SK-N-SH treated with all-trans-retinoic acid at 6 μM for 48 hours (cell line): Measurements from ENCODE around the gene CTDNEP1.

Experiments used
- RARB ChIP-seq: fragments of 250-450 bp; sonication (Bioruptor Pico); IDR thresholded peaks from 2 replicates; pipeline ENCODE4 v1.8.0; 2021; ENCODE audit warnings: mild to moderate bottlenecking, moderate library complexity
- SNAI2 ChIP-seq: fragments of 250-450 bp; sonication (Bioruptor Pico); IDR thresholded peaks from 2 replicates; pipeline ENCODE4 v1.5.0; 2020; ENCODE audit warnings: mild to moderate bottlenecking, moderate library complexity
- TCF4 ChIP-seq: fragments of 250-450 bp; sonication (Bioruptor Pico); IDR thresholded peaks from 2 replicates; pipeline ENCODE4 v1.8.0; 2021; ENCODE audit warnings: mild to moderate bottlenecking, moderate library complexity, borderline replicate concordance
- TOX ChIP-seq: fragments of 250-450 bp; sonication (Bioruptor Pico); IDR thresholded peaks from 2 replicates; pipeline ENCODE4 v1.8.0; 2021; ENCODE audit warnings: mild to moderate bottlenecking, moderate library complexity, borderline replicate concordance
- ZFP30 ChIP-seq: fragments of 450-650 bp; formaldehyde crosslinking; IDR thresholded peaks from 2 replicates; pipeline ENCODE4 v1.5.0; 2022; ENCODE audit warnings: mild to moderate bottlenecking, moderate library complexity
- ZNF565 ChIP-seq: fragments of 450-650 bp; formaldehyde crosslinking; conservative IDR thresholded peaks from 2 replicates; pipeline ENCODE4 v1.5.0; 2020; ENCODE audit warnings: low read depth, mild to moderate bottlenecking, moderate library complexity
- ZNF8 ChIP-seq: fragments of 450-650 bp; formaldehyde crosslinking; IDR thresholded peaks from 2 replicates; pipeline ENCODE4 v1.5.0; 2020; ENCODE audit warnings: mild to moderate bottlenecking, moderate library complexity
- TF ChIP-seq, protein P1 (sequence below): fragments of 250-450 bp; sonication (Bioruptor Pico); IDR thresholded peaks from 2 replicates; pipeline ENCODE4 v1.8.0; 2020; ENCODE audit warnings: mild to moderate bottlenecking, moderate library complexity, borderline replicate concordance

DNA sequence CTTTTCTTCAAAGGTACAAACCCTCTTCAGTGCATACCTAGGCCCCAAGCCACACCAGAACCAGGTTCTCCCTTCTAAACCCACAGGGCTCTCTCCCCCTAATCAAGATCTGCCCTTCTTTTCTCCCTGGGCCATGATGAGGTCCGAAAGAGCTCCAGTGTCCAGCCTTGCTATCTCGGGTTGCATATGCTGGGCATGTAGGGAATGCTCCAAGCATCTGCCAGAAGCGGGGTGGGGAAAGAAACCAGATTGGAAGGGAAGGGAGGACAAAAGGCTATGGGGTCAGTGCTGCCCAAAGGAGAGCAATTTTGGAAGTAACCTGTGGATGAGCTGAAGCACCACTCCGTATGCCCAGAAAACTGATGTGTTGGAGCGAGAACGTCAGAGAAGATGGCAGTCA, 2.3 kb downstream of the CTDNEP1 start:
- no peak for TF ChIP-seq TCF4
- no peak for TF ChIP-seq ZFP30 (CRISPR knock-in tag)
- TF ChIP-seq ZNF565 (CRISPR knock-in tag) = no peak
- TF ChIP-seq TOX (CRISPR knock-in tag) = no peak
- TF ChIP-seq RARB (CRISPR knock-in tag) = no peak
- no peak for TF ChIP-seq ZNF8 (CRISPR knock-in tag)
- TF ChIP-seq, protein P1, sequence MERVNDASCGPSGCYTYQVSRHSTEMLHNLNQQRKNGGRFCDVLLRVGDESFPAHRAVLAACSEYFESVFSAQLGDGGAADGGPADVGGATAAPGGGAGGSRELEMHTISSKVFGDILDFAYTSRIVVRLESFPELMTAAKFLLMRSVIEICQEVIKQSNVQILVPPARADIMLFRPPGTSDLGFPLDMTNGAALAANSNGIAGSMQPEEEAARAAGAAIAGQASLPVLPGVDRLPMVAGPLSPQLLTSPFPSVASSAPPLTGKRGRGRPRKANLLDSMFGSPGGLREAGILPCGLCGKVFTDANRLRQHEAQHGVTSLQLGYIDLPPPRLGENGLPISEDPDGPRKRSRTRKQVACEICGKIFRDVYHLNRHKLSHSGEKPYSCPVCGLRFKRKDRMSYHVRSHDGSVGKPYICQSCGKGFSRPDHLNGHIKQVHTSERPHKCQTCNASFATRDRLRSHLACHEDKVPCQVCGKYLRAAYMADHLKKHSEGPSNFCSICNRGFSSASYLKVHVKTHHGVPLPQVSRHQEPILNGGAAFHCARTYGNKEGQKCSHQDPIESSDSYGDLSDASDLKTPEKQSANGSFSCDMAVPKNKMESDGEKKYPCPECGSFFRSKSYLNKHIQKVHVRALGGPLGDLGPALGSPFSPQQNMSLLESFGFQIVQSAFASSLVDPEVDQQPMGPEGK = no peak
- TF ChIP-seq SNAI2 = no peak
